Measurements from ENCODE around the gene FHIP2A. TPM values are rescaled to one million over a fixed set of nuclear protein-coding genes. Genes with fewer than 3 reads are reported as not detected.

Gene FHIP2A
- total RNA-seq, 1 experiment from 2014 or later = 20.7 TPM

DNA sequence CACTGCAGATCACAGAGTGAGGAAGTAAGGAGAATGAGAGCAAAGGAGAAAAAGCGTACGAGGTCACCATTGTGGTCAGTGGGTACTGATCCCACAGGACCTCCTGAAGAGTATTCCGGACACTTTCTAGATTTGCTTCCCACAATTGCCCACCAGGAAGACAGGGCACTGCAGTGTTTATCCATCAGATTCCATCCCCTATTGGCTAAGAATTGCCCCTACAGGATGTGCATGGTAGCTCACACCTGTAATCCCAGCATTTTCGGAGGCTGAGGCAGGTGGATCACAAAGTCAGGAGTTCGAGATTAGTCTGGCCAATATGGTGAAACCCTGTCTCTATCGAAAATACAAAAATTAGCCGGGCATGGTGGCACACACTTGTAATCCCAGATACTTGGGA, 5.3 kb upstream of the FHIP2A start:
- no peak overlapping the region for H3K9ac ChIP-seq (ENCODE audit: low read length)
- no peaks in the 10 kb centered on the region for H3K9me3 ChIP-seq (ENCODE audit: control insufficient read depth in 1 of 2, insufficient read depth in 1 of 2, low read depth in 1 of 2, low read length in 2 of 2)
- no peak overlapping the region for H3K27ac ChIP-seq (ENCODE audit: low read depth, low read length)
- H3K9me2 ChIP-seq (ENCODE audit: insufficient read depth) = no peaks in the 10 kb centered on the region
- no peak overlapping the region for H3K4me2 ChIP-seq (ENCODE audit: low read length)
- peak; percentile 69 for ATAC-seq
- RAD21 ChIA-PET (ENCODE audit: low non-redundant PET in 1 of 2, low total read pairs in 2 of 2, uncharacterized antibody in 2 of 2, unreplicated experiment in 2 of 2) = no interaction called here
- no peaks in the 10 kb centered on the region for H4K20me1 ChIP-seq (ENCODE audit: insufficient read depth)
- no peak overlapping the region for H3K4me3 ChIP-seq (replicated peaks in 1 of 2; ENCODE audit: low read depth in 1 of 2, low read length in 2 of 2)
- H3K79me2 ChIP-seq (ENCODE audit: insufficient read depth, low read length) = no peaks in the 10 kb centered on the region
- no peaks in the 10 kb centered on the region for H3K27me3 ChIP-seq (ENCODE audit: insufficient read depth, low read length)
- H2AFZ ChIP-seq (ENCODE audit: low read depth, low read length, poor library complexity, severe bottlenecking) = no peak overlapping the region
- intact Hi-C loops (cut with micrococcal nuclease) = no loop called here
- CTCF ChIA-PET = no interaction called here
- TF ChIP-seq, protein P1, sequence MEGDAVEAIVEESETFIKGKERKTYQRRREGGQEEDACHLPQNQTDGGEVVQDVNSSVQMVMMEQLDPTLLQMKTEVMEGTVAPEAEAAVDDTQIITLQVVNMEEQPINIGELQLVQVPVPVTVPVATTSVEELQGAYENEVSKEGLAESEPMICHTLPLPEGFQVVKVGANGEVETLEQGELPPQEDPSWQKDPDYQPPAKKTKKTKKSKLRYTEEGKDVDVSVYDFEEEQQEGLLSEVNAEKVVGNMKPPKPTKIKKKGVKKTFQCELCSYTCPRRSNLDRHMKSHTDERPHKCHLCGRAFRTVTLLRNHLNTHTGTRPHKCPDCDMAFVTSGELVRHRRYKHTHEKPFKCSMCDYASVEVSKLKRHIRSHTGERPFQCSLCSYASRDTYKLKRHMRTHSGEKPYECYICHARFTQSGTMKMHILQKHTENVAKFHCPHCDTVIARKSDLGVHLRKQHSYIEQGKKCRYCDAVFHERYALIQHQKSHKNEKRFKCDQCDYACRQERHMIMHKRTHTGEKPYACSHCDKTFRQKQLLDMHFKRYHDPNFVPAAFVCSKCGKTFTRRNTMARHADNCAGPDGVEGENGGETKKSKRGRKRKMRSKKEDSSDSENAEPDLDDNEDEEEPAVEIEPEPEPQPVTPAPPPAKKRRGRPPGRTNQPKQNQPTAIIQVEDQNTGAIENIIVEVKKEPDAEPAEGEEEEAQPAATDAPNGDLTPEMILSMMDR (IDR thresholded peaks at IDR 0.05 in 2 of 3, conservative IDR thresholded peaks at IDR 0.05 in 1 of 3; ENCODE audit: borderline replicate concordance in 1 of 3, insufficient read depth in 1 of 3, low read depth in 2 of 3, low read length in 2 of 3) = peak in 2 of 3 experiments; percentile 37 to 42; a peak in 4 of 6 replicates
- TF ChIP-seq CEBPB (IDR thresholded peaks at IDR 0.05; ENCODE audit: low read depth) = no peak
- TF ChIP-seq JUND (IDR thresholded peaks at IDR 0.05) = no peak
- no peaks in the 10 kb centered on the region for H3K36me3 ChIP-seq (ENCODE audit: control insufficient read depth in 1 of 2, insufficient read depth in 2 of 2, low read length in 2 of 2)
- no peak for DNase-seq (ENCODE audit: low read depth, low spot score)
- BruUV-seq (replicated peaks) = no TSS peak
- H3K4me1 ChIP-seq (ENCODE audit: control insufficient read depth in 1 of 2, insufficient read depth in 2 of 2, low read length in 2 of 2) = peaks cover 0 to 7% of the 10 kb centered on the region in 2 experiments; a peak in 2 of 4 replicates
- POLR2A ChIA-PET = no interaction called here

DNA sequence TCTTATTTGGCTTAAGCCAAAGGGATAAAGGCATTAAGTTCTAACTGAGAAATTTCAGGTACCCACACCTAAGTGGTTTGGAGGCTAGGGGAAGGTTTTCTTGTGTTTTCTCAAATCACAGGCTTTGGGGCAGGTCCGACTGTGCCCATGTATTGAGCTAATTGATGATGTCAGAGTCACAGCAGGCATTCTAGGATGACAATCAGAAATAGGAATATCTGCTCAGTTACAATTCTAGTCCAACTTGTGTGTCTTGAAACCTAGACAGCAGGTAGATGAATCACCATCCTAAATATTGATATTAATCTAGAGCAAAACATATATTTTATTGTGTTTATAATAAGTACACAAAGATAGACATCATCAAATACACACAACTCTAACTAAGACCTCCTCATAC, 2.3 kb upstream of the FHIP2A start:
- Histone ChIP-seq H3K9ac (ENCODE audit: low read length) (no peak overlapping the region), H3K79me2 (ENCODE audit: insufficient read depth, low read length) (peaks cover 19% of the 10 kb centered on the region), H3K4me2 (ENCODE audit: low read length) (no peak overlapping the region), H3K4me3 (replicated peaks in 1 of 2; ENCODE audit: low read depth in 1 of 2, low read length in 2 of 2) (no peak overlapping the region), H3K36me3 (ENCODE audit: control insufficient read depth in 1 of 2, insufficient read depth in 2 of 2, low read length in 2 of 2) (no peaks in the 10 kb centered on the region), H3K4me1 (ENCODE audit: control insufficient read depth in 1 of 2, insufficient read depth in 2 of 2, low read length in 2 of 2) (peaks cover 7 to 16% of the 10 kb centered on the region in 2 experiments; a peak in 3 of 4 replicates), H3K9me3 (ENCODE audit: control insufficient read depth in 1 of 2, insufficient read depth in 1 of 2, low read depth in 1 of 2, low read length in 2 of 2) (no peaks in the 10 kb centered on the region), H4K20me1 (ENCODE audit: insufficient read depth) (no peaks in the 10 kb centered on the region), H2AFZ (ENCODE audit: low read depth, low read length, poor library complexity, severe bottlenecking) (no peak overlapping the region), H3K27me3 (ENCODE audit: insufficient read depth, low read length) (no peaks in the 10 kb centered on the region), H3K9me2 (ENCODE audit: insufficient read depth) (no peaks in the 10 kb centered on the region), H3K27ac (ENCODE audit: low read depth, low read length) (no peak overlapping the region)
- ChIA-PET POLR2A (no interaction called here), CTCF (no interaction called here), RAD21 (ENCODE audit: low non-redundant PET in 1 of 2, low total read pairs in 2 of 2, uncharacterized antibody in 2 of 2, unreplicated experiment in 2 of 2) (no interaction called here)
- DNase-seq (ENCODE audit: low read depth, low spot score) = no peak
- ATAC-seq = no peak
- no TSS peak for BruUV-seq (replicated peaks)
- intact Hi-C loops (cut with micrococcal nuclease) = no loop called here
- TF ChIP-seq, protein P2, sequence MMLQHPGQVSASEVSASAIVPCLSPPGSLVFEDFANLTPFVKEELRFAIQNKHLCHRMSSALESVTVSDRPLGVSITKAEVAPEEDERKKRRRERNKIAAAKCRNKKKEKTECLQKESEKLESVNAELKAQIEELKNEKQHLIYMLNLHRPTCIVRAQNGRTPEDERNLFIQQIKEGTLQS (IDR thresholded peaks at IDR 0.05) = no peak
- TF ChIP-seq CEBPB (IDR thresholded peaks at IDR 0.05; ENCODE audit: low read depth) (no peak), FOSL1 (IDR thresholded peaks at IDR 0.05; ENCODE audit: low read depth) (no peak), SRF (IDR thresholded peaks at IDR 0.05; ENCODE audit: low read depth) (no peak), ZNF274 (IDR thresholded peaks at IDR 0.05; ENCODE audit: low read depth, low read length) (no peak), SIN3A (IDR thresholded peaks at IDR 0.05; ENCODE audit: low read depth) (no peak), POLR2AphosphoS5 (IDR thresholded peaks at IDR 0.05; ENCODE audit: low read depth, low read length) (no peak), RAD21 (IDR thresholded peaks at IDR 0.05; ENCODE audit: low read depth) (no peak), TCF7L2 (IDR thresholded peaks at IDR 0.05; ENCODE audit: borderline replicate concordance, extremely low read depth, insufficient read depth, insufficient read length) (no peak), EGR1 (IDR thresholded peaks at IDR 0.05; ENCODE audit: low read depth) (no peak), CBX3 (IDR thresholded peaks at IDR 0.05; ENCODE audit: low read depth) (no peak), SP1 (IDR thresholded peaks at IDR 0.05; ENCODE audit: low read depth) (no peak), POLR2A (IDR thresholded peaks at IDR 0.05; ENCODE audit: borderline replicate concordance, extremely low read depth, insufficient read depth, insufficient read length) (no peak), EZH2phosphoT487 (IDR thresholded peaks at IDR 0.05; ENCODE audit: borderline replicate concordance) (no peak)
- TF ChIP-seq, protein P3, sequence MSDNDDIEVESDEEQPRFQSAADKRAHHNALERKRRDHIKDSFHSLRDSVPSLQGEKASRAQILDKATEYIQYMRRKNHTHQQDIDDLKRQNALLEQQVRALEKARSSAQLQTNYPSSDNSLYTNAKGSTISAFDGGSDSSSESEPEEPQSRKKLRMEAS (IDR thresholded peaks at IDR 0.05) = no peak
- TF ChIP-seq, protein P1 (IDR thresholded peaks at IDR 0.05 in 2 of 3, conservative IDR thresholded peaks at IDR 0.05 in 1 of 3; ENCODE audit: borderline replicate concordance in 1 of 3, insufficient read depth in 1 of 3, low read depth in 2 of 3, low read length in 2 of 3) = no peak
